Measurements from ENCODE around the gene IGSF23. TPM values are rescaled to one million over a fixed set of nuclear protein-coding genes. Genes with fewer than 3 reads are reported as not detected.
"Not testable (repeated sequence)": the region's sequence is repeated elsewhere in the genome, so short reads cannot be mapped to it uniquely, and the experiment has no call there.

The IGSF23 gene
- total and polyA plus RNA-seq, 12 donors, result 0.86 TPM; not detected in 11

DNA sequence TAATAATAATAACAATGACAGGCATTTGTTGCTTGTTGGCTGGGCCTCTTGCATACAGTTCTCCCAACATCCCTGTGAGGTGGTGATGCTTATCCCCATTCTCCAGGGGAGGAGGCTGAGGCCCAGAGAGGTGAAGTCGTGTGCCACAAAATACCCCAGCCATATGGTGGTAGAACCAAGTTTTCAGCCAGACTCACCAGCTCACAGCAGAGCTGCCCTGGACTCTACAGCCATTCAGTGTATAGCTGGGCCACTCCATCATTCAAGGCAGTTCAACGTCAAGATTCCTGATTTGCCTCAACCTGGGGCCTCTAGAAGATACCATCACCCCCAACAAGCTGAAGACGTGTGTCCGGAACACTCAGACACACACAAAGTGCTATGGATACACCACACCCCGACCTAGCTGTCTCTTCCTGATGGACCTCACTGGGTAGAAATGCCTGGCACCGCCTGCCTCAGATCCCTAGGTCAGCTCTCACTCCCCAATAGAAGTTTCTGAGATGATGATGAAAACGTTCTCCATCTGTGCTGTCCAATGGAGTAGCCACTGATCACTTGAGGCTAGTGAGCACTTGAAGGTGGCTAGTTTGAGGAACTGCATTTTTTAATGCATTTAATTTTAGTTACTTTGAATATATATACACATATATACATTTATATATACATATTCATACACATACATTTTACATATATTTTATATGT lies 53.6 kb downstream of the IGSF23 start:
- no peak for DNase-seq
- intact Hi-C loops (cut with DNase I), result no loop called here
- WGBS, 2 donors, result 79 to 85% methylated on average over 7 of the region's 7 CpGs
- H3K36me3 ChIP-seq, result peaks cover 0 to 25% (median 11%) of the 10 kb centered on the region in 9 donors
- no peak overlapping the region for H3K4me3 ChIP-seq
- no peaks in the 10 kb centered on the region for H3K27me3 ChIP-seq
- ATAC-seq, result no peak
- H3K27ac ChIP-seq, result no peak overlapping the region
- TF ChIP-seq, protein P1, sequence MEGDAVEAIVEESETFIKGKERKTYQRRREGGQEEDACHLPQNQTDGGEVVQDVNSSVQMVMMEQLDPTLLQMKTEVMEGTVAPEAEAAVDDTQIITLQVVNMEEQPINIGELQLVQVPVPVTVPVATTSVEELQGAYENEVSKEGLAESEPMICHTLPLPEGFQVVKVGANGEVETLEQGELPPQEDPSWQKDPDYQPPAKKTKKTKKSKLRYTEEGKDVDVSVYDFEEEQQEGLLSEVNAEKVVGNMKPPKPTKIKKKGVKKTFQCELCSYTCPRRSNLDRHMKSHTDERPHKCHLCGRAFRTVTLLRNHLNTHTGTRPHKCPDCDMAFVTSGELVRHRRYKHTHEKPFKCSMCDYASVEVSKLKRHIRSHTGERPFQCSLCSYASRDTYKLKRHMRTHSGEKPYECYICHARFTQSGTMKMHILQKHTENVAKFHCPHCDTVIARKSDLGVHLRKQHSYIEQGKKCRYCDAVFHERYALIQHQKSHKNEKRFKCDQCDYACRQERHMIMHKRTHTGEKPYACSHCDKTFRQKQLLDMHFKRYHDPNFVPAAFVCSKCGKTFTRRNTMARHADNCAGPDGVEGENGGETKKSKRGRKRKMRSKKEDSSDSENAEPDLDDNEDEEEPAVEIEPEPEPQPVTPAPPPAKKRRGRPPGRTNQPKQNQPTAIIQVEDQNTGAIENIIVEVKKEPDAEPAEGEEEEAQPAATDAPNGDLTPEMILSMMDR (IDR thresholded peaks at IDR 0.05), result no peak
- no peaks in the 10 kb centered on the region for H3K9me3 ChIP-seq
- no peaks in the 10 kb centered on the region for H3K4me1 ChIP-seq

DNA sequence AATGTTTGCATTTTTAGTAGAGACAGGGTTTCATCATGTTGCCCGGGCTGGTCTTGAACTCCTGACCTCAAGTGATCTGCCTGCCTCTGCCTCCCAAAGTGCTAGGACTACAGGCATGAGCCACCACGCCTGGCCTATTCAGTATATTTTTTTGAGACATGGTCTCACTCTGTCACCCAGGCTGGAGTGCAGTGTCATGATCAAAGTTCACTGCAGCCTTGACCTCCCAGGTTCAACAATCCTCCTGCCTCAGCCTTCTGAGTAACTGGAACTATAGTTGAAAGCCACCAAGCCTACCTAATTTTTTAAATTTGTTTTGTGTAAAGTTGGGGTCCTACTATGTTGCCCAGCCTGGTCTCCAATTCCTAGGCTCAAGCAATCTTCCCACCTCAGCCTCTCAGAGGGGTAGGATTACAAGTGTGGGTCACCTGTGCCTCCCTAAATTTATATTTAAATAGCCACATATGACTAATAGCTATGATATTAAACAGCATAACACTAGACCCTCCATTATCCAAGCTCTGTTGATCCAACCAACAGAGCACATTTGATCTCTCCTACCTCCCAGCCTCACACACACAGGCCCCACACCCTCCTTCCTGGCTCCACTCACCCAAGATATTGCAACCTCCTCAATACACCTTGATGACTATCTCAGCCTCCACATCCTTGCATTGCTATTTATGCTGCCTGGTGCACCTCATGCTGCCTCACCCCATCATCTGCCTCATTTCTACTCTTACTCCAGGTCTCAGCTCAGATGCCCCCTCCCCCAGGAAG lies 55.8 kb downstream of the IGSF23 start:
- no peaks in the 10 kb centered on the region for H3K4me1 ChIP-seq
- peaks cover 0 to 3% (median 0%) of the 10 kb centered on the region in 9 donors for H3K36me3 ChIP-seq
- TF ChIP-seq, protein P1 (IDR thresholded peaks at IDR 0.05), result no peak
- H3K27me3 ChIP-seq, result no peaks in the 10 kb centered on the region
- no peak overlapping the region for H3K4me3 ChIP-seq
- H3K9me3 ChIP-seq, result no peaks in the 10 kb centered on the region
- DNase-seq (no peak), ATAC-seq (peak in 1 of 8 donors; percentile 18)
- WGBS, 2 donors, result 85 to 88% methylated on average over 2 of the region's 2 CpGs
- intact Hi-C loops (cut with DNase I), result no loop called here
- H3K27ac ChIP-seq, result no peak overlapping the region

DNA sequence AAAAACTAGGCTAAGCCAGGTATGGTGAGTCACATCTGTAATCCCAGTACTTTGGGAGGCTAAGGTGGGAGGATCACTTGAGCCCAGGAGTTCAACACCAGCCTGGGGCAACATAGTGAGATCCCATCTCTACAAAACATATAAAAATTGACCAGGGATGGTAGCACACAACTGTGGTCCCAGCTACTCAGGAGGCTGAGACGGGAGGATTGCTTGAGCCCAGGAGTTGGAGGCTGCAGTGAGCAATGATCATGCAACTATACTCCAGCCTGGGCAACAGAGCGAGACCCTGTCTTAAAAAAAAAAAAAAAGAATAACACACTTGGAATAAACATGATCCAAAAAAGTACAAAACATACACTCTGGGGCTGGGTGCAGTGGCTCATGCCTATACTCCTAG lies 56.7 kb downstream of the IGSF23 start:
- H3K36me3 ChIP-seq; H3K9me3 ChIP-seq; ATAC-seq; H3K4me3 ChIP-seq; H3K27me3 ChIP-seq; H3K27ac ChIP-seq; DNase-seq; intact Hi-C loops (cut with DNase I); H3K4me1 ChIP-seq: not testable (repeated sequence)
- 97 to 98% methylated on average over 2 of the region's 2 CpGs for WGBS, 2 donors

DNA sequence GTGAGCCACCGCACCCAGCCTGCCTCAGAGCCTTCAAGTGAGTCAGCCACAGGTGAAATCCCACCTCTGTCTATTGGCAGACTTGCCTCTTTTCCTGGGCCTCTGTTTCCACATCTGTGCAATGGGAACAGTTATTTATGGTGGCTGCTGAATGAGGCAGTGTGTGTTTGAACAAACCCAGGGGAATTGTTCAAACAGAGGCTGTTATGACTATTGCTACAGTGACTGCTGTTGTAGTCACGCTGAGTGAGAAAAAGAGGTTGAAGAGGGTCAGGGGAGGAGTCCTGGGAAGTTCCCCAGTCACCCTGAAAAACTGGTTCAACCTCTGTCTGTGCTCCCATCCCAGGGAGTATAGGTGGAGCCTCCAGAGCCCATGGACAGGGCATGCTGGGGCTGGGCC lies 58.0 kb downstream of the IGSF23 start, which contains the start of gene CEACAM19:
Gene CEACAM19, plus strand, starts transcription at position 83 of the 400 bp plus-strand sequence. CDS start 450 bp downstream, outside the sequence.
- no peak for DNase-seq
- TF ChIP-seq, protein P1 (IDR thresholded peaks at IDR 0.05), result no peak
- 82 to 87% methylated on average over 2 of the region's 2 CpGs for WGBS, 2 donors
- peaks cover 0 to 6% (median 0%) of the 10 kb centered on the region in 9 donors for H3K36me3 ChIP-seq
- no peaks in the 10 kb centered on the region for H3K4me1 ChIP-seq
- ATAC-seq, result peak in 1 of 8 donors; percentile 40
- no peaks in the 10 kb centered on the region for H3K27me3 ChIP-seq
- no peaks in the 10 kb centered on the region for H3K9me3 ChIP-seq
- intact Hi-C loops (cut with DNase I), result no loop called here
- no peak within 1 kb of the TSS for H3K27ac ChIP-seq
- no peak within 1 kb of the TSS for H3K4me3 ChIP-seq
